ENCODE results near the gene CYCS.
"Not testable (repeated sequence)": the region's sequence is repeated elsewhere in the genome, so short reads cannot be mapped to it uniquely, and the experiment has no call there.

The CYCS gene

GRCh38 chr7:25118048-25118753 lies 6.9 kb downstream of the CYCS start:
- DNase-seq (ENCODE audit: low spot score): no peak

GRCh38 chr7:25117226-25118047 lies 7.6 kb downstream of the CYCS start:
- DNase-seq (ENCODE audit: low spot score): no peak

- DNase-seq (ENCODE audit: low spot score): no peak
Measured at GRCh38 chr7:25116621-25117020, 8.4 kb downstream of the CYCS start.

- not testable (repeated sequence) for DNase-seq (ENCODE audit: low spot score)
Measured at GRCh38 chr7:25110514-25110913, 14.5 kb downstream of the CYCS start.

GRCh38 chr7:25109276-25109675 lies 15.8 kb downstream of the CYCS start:
- DNase-seq (ENCODE audit: low spot score): no peak

GRCh38 chr7:25105911-25106310 lies 19.1 kb downstream of the CYCS start:
- no peak for DNase-seq (ENCODE audit: low spot score)

- no peak for DNase-seq (ENCODE audit: low spot score)
Measured at GRCh38 chr7:25103773-25104172, 21.3 kb downstream of the CYCS start.

- no peak for DNase-seq (ENCODE audit: low spot score)
Measured at GRCh38 chr7:25101817-25102216, 23.2 kb downstream of the CYCS start.

GRCh38 chr7:25098096-25099046 lies 26.7 kb downstream of the CYCS start:
- DNase-seq (ENCODE audit: low spot score): peak; percentile 86

GRCh38 chr7:25095516-25096345 lies 29.3 kb downstream of the CYCS start:
- no peak for DNase-seq (ENCODE audit: low spot score)

- peak; percentile 72 for DNase-seq (ENCODE audit: low spot score)
Measured at GRCh38 chr7:25093268-25093826, 31.7 kb downstream of the CYCS start.

- no peak for DNase-seq (ENCODE audit: low spot score)
Measured at GRCh38 chr7:25091779-25092178, 33.3 kb downstream of the CYCS start.

- no peak for DNase-seq (ENCODE audit: low spot score)
Measured at GRCh38 chr7:25091176-25091575, 33.9 kb downstream of the CYCS start.

GRCh38 chr7:25090374-25090773 lies 34.7 kb downstream of the CYCS start:
- DNase-seq (ENCODE audit: low spot score): no peak

GRCh38 chr7:25087855-25088254 lies 37.2 kb downstream of the CYCS start:
- no peak for DNase-seq (ENCODE audit: low spot score)

GRCh38 chr7:25084821-25085220 lies 40.2 kb downstream of the CYCS start:
- no peak for DNase-seq (ENCODE audit: low spot score)

- DNase-seq (ENCODE audit: low spot score): no peak
Measured at GRCh38 chr7:25083201-25083600, 41.9 kb downstream of the CYCS start.

GRCh38 chr7:25082041-25082440 lies 43.0 kb downstream of the CYCS start:
- not testable (repeated sequence) for DNase-seq (ENCODE audit: low spot score)

GRCh38 chr7:25077096-25077495 lies 48.0 kb downstream of the CYCS start:
- no peak for DNase-seq (ENCODE audit: low spot score)

- no peak for DNase-seq (ENCODE audit: low spot score)
Measured at GRCh38 chr7:25075459-25075858, 49.6 kb downstream of the CYCS start.

- no peak for DNase-seq (ENCODE audit: low spot score)
Measured at GRCh38 chr7:25073451-25073850, 51.6 kb downstream of the CYCS start.
